ENCODE results near the gene LAMA5.
A peak's percentile ranks its signal among the peaks of the same experiment; 100 is the strongest.

LAMA5 gene

GRCh38 chr20:62311150-62311549 lies 56.0 kb downstream of the LAMA5 start:
- TF ChIP-seq EP300 (IDR thresholded peaks at IDR 0.05; ENCODE audit: borderline replicate concordance), result peak; percentile 16; the same call in 1 of the 2 replicates
- TF ChIP-seq RAD21 (IDR thresholded peaks at IDR 0.05; ENCODE audit: low read depth), result no peak

DNA sequence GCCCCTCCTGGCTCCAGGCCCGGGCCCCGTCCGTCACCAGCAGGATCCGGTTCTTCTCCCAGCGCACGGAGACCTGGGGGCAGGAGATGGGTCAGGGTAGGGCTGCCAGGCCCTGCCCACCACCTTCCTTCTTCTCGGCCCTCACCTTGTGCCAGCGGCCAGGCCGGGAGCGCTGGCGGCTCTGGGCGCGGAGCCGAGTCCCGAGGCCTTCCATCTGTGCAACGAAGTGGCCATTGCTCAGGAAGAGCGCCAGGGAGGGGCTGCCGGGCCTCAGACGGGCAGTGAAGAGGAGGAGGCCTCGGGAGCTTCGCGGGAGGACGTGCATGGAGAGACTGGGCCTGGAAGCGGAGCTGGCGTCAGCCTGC lies 56.4 kb downstream of the LAMA5 start:
- TF ChIP-seq EGR1 (IDR thresholded peaks at IDR 0.05) (no peak), MAX (IDR thresholded peaks at IDR 0.05) (no peak), TEAD4 (IDR thresholded peaks at IDR 0.05) (no peak), NFIC (IDR thresholded peaks at IDR 0.05) (no peak), YY1 (IDR thresholded peaks at IDR 0.05; ENCODE audit: low read depth) (no peak), CEBPB (IDR thresholded peaks at IDR 0.05) (no peak), ZBTB7A (IDR thresholded peaks at IDR 0.05; ENCODE audit: low read depth) (no peak; the same call in 1 of the 2 replicates), EP300 (IDR thresholded peaks at IDR 0.05; ENCODE audit: borderline replicate concordance) (no peak; the same call in 1 of the 2 replicates), USF1 (IDR thresholded peaks at IDR 0.05) (no peak), REST (IDR thresholded peaks at IDR 0.05; ENCODE audit: low read depth) (no peak), TCF12 (IDR thresholded peaks at IDR 0.05; ENCODE audit: low read depth) (no peak), TAF1 (IDR thresholded peaks at IDR 0.05; ENCODE audit: low read depth) (no peak), RAD21 (IDR thresholded peaks at IDR 0.05; ENCODE audit: low read depth) (no peak), CREB1 (IDR thresholded peaks at IDR 0.05; ENCODE audit: low read depth) (no peak), FOXM1 (IDR thresholded peaks at IDR 0.05; ENCODE audit: borderline replicate concordance, low read depth) (no peak)

DNA sequence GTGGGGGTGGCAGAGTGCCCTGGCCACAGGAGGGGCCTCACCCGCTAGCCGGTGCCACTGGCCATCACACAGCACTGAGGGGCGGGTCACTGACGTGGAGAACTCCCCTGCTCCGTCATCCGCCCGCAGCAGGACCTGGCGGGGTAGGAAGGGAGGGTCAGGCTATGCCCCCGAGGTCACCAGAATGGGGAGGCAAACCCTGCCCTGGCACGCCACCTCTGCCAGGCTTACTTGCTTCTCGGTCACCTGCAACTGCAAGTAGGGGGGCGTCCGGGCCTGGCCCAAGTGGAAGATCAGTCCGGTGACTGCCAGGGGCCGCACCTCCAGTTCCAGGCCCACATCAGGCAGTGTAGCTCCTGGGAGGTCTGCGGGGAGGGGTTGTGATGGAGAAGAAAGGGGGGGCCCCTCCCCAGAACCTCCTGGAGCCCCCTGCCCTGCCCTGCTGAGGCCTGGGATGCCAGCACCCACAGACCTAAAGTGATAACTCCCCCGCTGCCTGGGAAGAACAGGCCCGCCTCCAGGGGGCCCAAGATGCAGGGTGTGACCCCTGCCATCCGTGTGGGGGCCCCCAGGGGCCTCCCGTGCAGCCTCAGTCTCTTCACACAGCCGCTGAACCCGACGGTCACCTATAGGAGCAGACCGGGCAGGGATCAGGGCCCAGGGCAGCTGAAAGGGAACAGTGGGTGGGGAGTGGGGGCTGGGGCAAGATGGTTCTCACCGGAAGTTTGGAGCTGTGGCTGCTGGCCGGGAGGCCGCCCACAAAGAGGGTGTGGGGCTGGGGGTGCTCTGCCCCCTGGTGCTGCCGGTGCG lies 57.0 kb downstream of the LAMA5 start:
- TF ChIP-seq ZBTB7A (IDR thresholded peaks at IDR 0.05; ENCODE audit: low read depth) (peak; percentile 64), USF1 (IDR thresholded peaks at IDR 0.05) (no peak), TEAD4 (IDR thresholded peaks at IDR 0.05) (no peak)

GRCh38 chr20:62309198-62309944 lies 57.7 kb downstream of the LAMA5 start:
- TF ChIP-seq FOXM1 (IDR thresholded peaks at IDR 0.05; ENCODE audit: borderline replicate concordance, low read depth) (no peak), YY1 (IDR thresholded peaks at IDR 0.05; ENCODE audit: low read depth) (no peak), EP300 (IDR thresholded peaks at IDR 0.05; ENCODE audit: borderline replicate concordance) (no peak), REST (IDR thresholded peaks at IDR 0.05; ENCODE audit: low read depth) (no peak), NFIC (IDR thresholded peaks at IDR 0.05) (no peak), MAX (IDR thresholded peaks at IDR 0.05) (no peak), TAF1 (IDR thresholded peaks at IDR 0.05; ENCODE audit: low read depth) (no peak), CEBPB (IDR thresholded peaks at IDR 0.05) (no peak), USF1 (IDR thresholded peaks at IDR 0.05) (no peak), CREB1 (IDR thresholded peaks at IDR 0.05; ENCODE audit: low read depth) (no peak), ZBTB7A (IDR thresholded peaks at IDR 0.05; ENCODE audit: low read depth) (no peak), TEAD4 (IDR thresholded peaks at IDR 0.05) (no peak), TCF12 (IDR thresholded peaks at IDR 0.05; ENCODE audit: low read depth) (no peak)

DNA sequence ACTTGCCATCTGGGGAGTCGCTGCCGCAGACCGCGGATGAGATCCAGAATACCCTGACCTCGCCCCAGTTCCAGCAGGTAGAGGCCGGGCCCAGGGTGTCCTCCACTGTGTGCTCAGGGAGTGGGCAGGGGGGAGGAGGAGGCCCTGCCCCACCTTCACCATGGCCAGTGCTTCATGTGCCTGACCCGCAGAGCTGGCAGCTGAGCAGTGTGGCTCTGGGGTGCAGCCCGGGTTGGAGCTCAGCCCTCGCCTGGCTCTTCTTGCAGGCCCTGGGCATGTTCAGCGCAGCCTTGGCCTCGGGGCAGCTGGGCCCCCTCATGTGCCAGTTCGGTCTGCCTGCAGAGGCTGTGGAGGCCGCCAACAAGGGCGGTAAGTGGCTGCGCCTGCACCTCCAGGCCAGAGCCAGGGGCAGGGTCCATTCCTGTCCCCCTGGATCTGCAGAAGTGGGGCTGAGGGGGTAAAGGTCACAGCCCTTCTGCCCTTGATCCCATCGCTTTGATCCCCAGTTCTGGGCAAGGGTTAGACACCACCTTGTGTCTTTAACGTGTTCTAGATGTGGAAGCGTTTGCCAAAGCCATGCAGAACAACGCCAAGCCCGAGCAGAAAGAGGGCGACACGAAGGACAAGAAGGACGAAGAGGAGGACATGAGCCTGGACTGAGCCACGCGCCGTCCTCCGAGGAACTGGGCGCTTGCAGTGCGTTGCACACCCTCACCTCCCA lies 58.9 kb downstream of the LAMA5 start:
- TF ChIP-seq RAD21 (IDR thresholded peaks at IDR 0.05; ENCODE audit: low read depth), result no peak
- TF ChIP-seq REST (IDR thresholded peaks at IDR 0.05; ENCODE audit: low read depth), result no peak
- TF ChIP-seq MAX (IDR thresholded peaks at IDR 0.05), result no peak
- TF ChIP-seq FOXM1 (IDR thresholded peaks at IDR 0.05; ENCODE audit: borderline replicate concordance, low read depth), result no peak
- TF ChIP-seq EP300 (IDR thresholded peaks at IDR 0.05; ENCODE audit: borderline replicate concordance), result no peak
- no peak for TF ChIP-seq CEBPB (IDR thresholded peaks at IDR 0.05)
- no peak for TF ChIP-seq YY1 (IDR thresholded peaks at IDR 0.05; ENCODE audit: low read depth)
- TF ChIP-seq TAF1 (IDR thresholded peaks at IDR 0.05; ENCODE audit: low read depth), result no peak
- TF ChIP-seq USF1 (IDR thresholded peaks at IDR 0.05), result no peak
- TF ChIP-seq EGR1 (IDR thresholded peaks at IDR 0.05), result no peak
- no peak for TF ChIP-seq NFIC (IDR thresholded peaks at IDR 0.05)
- TF ChIP-seq CREB1 (IDR thresholded peaks at IDR 0.05; ENCODE audit: low read depth), result no peak
- no peak for TF ChIP-seq TEAD4 (IDR thresholded peaks at IDR 0.05)
- TF ChIP-seq TCF12 (IDR thresholded peaks at IDR 0.05; ENCODE audit: low read depth), result no peak
